NCI-H446 (cell line): ENCODE results near the gene ERBB4.
A peak's percentile ranks its signal among the peaks of the same experiment; 100 is the strongest.
"Not testable (repeated sequence)": the region's sequence is repeated elsewhere in the genome, so short reads cannot be mapped to it uniquely, and the experiment has no call there.

Source experiments
- DNase-seq, 2 experiments: peaks; one replicate each; lab custom pipeline; 2025; lab: John Stamatoyannopoulos, UW

Gene ERBB4

DNA sequence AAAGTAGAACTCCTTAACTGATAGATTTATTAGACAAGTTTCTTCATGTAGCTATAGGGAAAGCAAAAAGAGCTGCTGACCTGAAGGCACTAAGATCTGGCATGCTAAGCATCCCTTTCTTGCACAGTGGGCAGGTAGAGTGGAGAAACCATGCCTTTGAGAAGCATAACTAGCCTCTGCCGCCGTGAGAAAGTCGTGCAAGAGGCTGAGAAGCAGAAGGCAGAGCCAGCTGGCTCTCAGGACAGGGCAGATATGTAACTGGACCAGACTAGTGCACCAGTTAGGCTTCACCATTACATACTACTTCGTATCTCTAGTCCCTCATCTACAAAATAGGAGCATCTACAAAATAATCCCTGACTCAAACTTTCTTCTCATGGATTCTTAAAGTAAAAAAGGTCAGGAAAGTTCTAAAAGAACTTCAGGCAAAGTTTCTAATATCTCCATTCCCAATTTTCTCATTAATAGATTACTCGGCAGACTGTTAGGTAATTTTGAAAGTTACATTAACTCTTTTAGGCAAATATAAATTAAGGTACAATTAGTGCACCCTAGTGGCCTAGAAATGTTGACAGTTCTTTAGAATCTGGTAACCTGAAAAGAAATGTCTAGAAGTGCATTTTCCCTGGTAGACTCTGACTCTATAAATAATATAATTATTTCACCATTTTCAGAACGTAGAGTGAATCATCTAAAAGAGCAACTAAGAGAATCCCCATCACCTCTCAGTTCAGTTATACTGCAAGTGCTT is 10.3 kb downstream of the ERBB4 start:
- DNase-seq: peak in 1 of 2 experiments; percentile 34

DNA sequence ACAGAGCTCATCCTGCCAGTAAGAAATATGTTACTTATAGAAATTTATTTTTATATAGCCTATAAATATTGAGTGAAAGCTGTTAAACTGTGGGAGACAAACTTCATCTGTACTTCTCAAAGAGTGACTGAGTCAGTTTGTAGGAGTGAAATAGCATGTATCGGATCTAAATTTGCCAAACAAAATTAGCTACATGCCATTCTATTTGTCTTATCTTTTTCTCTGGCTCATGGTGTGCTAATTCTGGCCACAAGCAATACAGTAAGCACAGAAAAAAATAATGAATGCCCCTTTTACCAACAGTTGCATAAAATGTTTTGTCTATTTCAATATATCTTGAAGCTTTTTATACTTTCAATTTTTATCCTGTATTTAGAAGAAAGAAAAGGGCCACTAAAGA is 12.5 kb downstream of the ERBB4 start:
- DNase-seq: no peak

DNA sequence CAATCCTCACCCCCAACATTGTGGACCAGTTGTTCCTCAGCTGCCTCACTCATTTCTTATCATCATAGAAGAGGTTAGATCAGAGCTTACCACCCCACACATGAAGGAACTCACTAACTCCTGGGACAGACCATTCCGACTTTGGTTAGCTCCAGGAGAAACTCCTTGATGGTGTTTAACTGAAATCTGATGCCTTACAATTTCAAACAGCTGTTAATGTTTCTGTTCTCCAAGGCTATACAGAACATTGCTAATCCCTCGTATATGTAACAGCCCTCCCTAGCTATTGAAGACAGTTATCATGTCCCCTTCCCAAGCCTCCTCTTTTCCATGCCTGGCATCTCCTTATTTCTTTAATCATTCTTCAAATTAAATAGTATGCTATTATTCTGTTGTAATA is 14.8 kb downstream of the ERBB4 start:
- peak; percentile 34 to 68 for DNase-seq

GRCh38 chr2:212520340-212520739 is 18.3 kb downstream of the ERBB4 start:
- DNase-seq: peak; percentile 57 to 61

- DNase-seq: no peak
Measured at GRCh38 chr2:212517693-212518092, 20.9 kb downstream of the ERBB4 start.

DNA sequence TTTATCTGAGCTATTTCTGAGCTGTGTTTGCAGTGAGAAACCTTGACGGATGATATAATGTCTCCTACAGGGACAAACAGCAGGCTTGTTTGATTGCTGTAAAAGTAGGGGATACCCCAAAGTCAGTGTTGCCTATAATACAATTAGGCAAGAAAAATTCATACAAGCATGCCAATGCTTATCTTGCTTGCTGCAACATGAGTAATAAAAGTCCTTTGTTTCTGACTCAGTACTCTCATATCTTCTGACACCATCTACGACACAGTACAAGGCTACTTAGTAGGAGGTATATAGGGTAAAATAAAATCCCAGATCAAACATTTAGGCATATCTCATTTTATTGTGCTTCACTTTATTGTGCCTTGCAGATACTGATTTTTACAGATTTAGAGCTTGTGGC is 33.0 kb downstream of the ERBB4 start:
- no peak for DNase-seq

GRCh38 chr2:212495046-212495445 is 43.6 kb downstream of the ERBB4 start:
- DNase-seq: no peak

DNA sequence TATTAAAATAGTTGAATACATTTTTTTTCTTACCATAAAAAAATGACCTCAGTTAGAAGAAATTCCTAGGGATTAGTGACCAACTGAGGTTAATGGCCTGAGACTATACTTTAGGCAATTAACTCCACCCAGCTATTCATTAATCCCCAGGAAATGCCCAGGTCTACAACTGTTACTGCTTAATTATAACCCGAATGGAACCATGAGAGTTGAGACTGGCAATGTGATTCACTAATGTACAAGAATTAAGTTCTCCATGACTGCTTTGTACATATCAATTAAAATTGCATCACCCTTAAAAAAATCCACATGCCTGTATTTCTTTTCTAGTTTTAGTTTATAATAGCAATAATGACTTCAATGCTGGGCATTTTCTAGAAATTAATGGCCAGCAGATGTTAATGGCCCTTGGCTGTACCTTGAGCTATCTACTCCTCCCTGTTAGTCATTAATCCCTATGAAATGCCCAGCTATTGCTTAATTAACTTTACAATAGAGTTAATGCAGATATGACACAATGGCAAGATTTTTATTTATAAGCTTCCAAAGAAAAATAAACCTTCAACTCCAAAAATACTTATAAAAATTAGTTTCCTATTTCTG is 44.1 kb downstream of the ERBB4 start:
- peak; percentile 44 to 62 for DNase-seq

GRCh38 chr2:212489719-212490346 is 48.8 kb downstream of the ERBB4 start:
- DNase-seq: no peak

DNA sequence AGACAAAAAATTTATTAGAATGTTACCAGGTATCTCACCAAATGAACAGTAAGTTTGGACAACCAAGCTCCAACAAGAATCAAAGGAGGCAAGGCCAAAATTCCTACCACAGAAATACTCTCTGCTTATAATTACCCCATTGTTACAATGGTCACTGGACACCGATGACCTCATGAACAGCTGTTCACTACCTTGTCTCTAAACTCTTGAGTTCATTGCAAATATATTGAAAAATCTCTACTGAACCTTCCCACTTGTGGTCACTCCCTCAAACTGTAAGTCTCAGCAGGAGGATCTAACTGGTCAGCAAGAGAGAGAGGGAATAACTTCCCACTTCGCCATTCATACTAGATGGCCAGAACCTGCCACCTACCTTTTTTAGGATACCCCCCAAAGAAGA is 50.0 kb downstream of the ERBB4 start:
- no peak for DNase-seq

DNA sequence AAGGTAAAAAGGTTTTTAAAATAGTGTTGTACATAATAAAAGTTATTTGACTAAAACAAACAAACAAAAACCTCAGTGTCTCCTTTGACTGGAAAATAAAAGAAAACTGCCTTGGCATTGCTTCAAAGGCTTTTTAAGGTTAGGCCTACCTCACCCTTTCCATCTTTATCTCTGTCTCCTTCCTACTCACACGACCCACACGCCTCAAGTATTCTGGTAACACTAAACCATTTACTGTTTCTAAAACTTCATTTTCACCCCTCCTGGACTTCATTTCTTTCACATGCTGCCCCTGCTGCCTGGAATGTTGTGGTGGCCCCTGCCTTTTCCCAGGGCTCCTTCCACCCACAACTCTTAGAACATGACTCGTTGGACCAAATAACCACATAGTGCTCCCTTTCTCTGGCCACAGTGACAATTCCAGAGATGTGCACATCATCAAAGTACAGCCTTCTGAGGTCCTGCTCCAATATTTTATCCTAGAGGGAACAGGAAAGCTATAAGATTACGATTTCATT is 54.0 kb downstream of the ERBB4 start:
- DNase-seq: no peak

GRCh38 chr2:212480447-212480846 is 58.2 kb downstream of the ERBB4 start:
- peak; percentile 84 to 95 for DNase-seq

DNA sequence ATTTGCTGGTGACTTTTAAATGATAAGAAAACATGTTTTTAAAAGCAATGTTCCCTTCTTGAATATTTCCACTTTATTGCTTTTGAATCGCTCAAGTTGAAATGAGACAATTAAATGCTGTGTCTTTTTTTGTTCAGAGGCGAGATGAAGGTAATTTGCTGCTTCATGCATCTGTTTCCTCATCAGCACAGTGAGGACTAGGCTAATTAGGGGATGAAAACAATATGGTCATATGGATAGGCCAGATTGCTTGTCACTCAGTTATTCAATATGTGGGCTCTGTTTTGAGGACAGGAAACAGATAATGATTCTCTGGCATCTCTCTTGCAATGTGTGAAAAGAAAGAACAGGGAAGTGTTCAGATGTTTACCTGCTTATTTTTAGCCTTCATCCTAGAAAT is 61.0 kb downstream of the ERBB4 start:
- peak; percentile 93 to 96 for DNase-seq

DNA sequence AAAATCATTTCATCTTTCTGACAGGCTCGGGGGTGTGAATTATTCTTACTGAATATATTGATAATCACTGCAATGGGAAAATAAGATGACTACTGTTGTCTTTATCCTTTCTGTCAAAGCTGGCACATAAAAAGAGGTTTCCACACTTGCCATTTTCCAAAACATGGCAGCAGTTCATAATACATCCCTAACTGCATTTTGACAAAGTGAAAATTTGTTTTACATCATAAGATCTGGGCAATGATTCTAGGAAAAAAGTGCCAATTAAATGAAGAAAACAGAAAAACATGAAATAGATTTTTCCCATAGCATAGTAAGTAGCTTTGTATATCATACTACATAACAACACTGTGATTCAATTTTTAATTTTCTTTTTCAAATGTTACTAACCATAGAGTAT is 65.4 kb downstream of the ERBB4 start:
- DNase-seq: peak; percentile 20 to 39

GRCh38 chr2:212467551-212467950 is 71.1 kb downstream of the ERBB4 start:
- not testable (repeated sequence) for DNase-seq

GRCh38 chr2:212465456-212465855 is 73.1 kb downstream of the ERBB4 start:
- DNase-seq: no peak

DNA sequence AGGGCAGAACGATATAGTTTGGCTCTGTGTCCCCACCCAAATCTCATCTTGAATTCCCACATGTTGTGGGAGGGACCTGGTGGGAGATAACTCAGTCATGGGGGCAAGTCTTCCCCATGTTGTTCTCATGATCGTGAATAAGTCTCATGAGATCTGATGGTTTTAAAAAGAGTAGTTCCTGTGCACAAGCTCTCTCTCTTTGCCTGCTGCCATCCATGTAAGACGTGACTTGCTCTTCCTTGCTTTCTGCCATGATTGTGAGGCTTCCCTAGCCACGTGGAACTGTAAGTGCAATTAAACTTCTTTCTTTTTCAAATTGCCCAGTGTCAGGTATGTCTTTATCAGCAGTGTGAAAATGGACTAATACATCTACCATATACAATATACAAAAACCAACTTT is 76.9 kb downstream of the ERBB4 start:
- DNase-seq: not testable (repeated sequence)

DNA sequence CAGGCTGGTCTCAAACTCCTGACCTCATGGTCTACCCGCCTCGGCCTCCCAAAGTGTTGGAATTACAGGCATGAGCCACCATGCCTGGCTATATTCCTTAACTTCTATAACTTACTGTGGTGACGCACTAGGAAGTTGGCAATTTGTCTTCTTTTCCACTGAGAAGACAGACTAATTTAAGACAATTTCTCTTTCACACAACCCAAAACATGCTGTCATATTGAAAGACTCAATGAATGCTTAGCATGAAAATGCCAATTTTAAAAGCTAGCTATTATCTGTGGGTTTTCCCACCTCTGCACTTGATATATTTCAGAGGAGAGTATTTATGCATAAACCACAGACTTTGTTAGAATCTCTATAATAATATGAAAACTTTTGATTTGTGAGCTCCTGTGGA is 84.5 kb downstream of the ERBB4 start:
- no peak for DNase-seq

- DNase-seq: peak in 1 of 2 experiments; percentile 27
Measured at GRCh38 chr2:212451786-212452231, 86.8 kb downstream of the ERBB4 start.

- no peak for DNase-seq
Measured at GRCh38 chr2:212448698-212449097, 89.9 kb downstream of the ERBB4 start.

DNA sequence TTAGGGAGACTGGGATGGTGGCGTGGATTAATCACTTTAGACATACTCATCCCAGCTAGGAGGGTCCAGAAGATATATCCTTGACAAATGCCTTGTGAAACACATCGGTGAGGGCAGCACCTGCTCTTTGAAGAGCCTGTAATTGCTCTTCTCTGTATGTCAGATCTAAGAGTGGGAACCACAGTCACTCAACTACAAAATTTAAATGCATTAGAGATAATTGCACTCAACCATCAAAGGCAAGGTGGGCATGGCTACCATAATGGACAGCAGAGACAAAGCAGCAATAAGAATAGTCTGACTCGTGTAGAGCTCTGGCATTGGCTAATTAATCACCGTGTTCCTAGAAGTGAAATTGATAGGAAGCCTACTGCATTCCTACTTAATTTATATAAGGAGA is 96.8 kb downstream of the ERBB4 start:
- no peak for DNase-seq

GRCh38 chr2:212441141-212441540 is 97.5 kb downstream of the ERBB4 start:
- no peak for DNase-seq
